ENCODE measurements around the gene CD300LG.

CD300LG gene

GRCh38 chr17:43832976-43833829 is 13.8 kb upstream of the CD300LG start, which contains the start of gene MPP3:
Gene MPP3, minus strand, starts transcription at chr17:43833146. Its CDS starts 1,240 bp downstream, at chr17:43831906.
- TF ChIP-seq EZH2phosphoT487 (IDR thresholded peaks at IDR 0.05; ENCODE audit: low read length) (no peak), EZH2 (optimal IDR thresholded peaks at IDR 0.05; ENCODE audit: low read depth, low read length) (no peak), CTCF (IDR thresholded peaks at IDR 0.05; ENCODE audit: low read length) (no peak)
- H3K9me2 ChIP-seq (replicated peaks; ENCODE audit: insufficient read depth, low read length), result no peaks in the 10 kb centered on the region
- peak within 1 kb of the TSS; percentile 72 for H3K4me2 ChIP-seq (ENCODE audit: low read depth, low read length)
- H3K27me3 ChIP-seq (replicated peaks; ENCODE audit: insufficient read depth, low read length), result peaks cover 83% of the 10 kb centered on the region
- no peaks in the 10 kb centered on the region for H3K79me2 ChIP-seq (ENCODE audit: low read length)
- no peaks in the 10 kb centered on the region for H4K20me1 ChIP-seq (ENCODE audit: insufficient read depth, low read length)
- no peaks in the 10 kb centered on the region for H3F3A ChIP-seq (ENCODE audit: insufficient read depth, low read length)
- H3K27ac ChIP-seq (ENCODE audit: low read length), result no peak within 1 kb of the TSS
- H3K9me3 ChIP-seq (replicated peaks; ENCODE audit: insufficient read depth, low read length), result no peaks in the 10 kb centered on the region
- H3K4me3 ChIP-seq (ENCODE audit: low read length), result peak within 1 kb of the TSS; percentile 48
- no peak within 1 kb of the TSS for H3K9ac ChIP-seq (ENCODE audit: low read length)
- H3K4me1 ChIP-seq (ENCODE audit: low read length), result no peaks in the 10 kb centered on the region
- DNase-seq, result peak; percentile 38
- no peaks in the 10 kb centered on the region for H3K36me3 ChIP-seq (replicated peaks; ENCODE audit: insufficient read depth, low read length)
- peak within 1 kb of the TSS; percentile 9; the same call in 1 of the 2 replicates for H2AFZ ChIP-seq (ENCODE audit: low read length)

- Histone ChIP-seq H2AFZ (ENCODE audit: low read length) (no peak overlapping the region), H3K9me3 (replicated peaks; ENCODE audit: insufficient read depth, low read length) (no peaks in the 10 kb centered on the region), H3K4me3 (ENCODE audit: low read length) (no peak overlapping the region), H3F3A (ENCODE audit: insufficient read depth, low read length) (no peaks in the 10 kb centered on the region), H3K4me2 (ENCODE audit: low read depth, low read length) (no peak overlapping the region), H3K9me2 (replicated peaks; ENCODE audit: insufficient read depth, low read length) (no peaks in the 10 kb centered on the region), H3K79me2 (ENCODE audit: low read length) (no peaks in the 10 kb centered on the region), H4K20me1 (ENCODE audit: insufficient read depth, low read length) (no peaks in the 10 kb centered on the region), H3K27me3 (replicated peaks; ENCODE audit: insufficient read depth, low read length) (peaks cover 80% of the 10 kb centered on the region), H3K4me1 (ENCODE audit: low read length) (no peaks in the 10 kb centered on the region), H3K9ac (ENCODE audit: low read length) (no peak overlapping the region), H3K36me3 (replicated peaks; ENCODE audit: insufficient read depth, low read length) (no peaks in the 10 kb centered on the region), H3K27ac (ENCODE audit: low read length) (no peak overlapping the region)
- DNase-seq, result no peak
- TF ChIP-seq EZH2 (optimal IDR thresholded peaks at IDR 0.05; ENCODE audit: low read depth, low read length) (no peak), EZH2phosphoT487 (IDR thresholded peaks at IDR 0.05; ENCODE audit: low read length) (no peak), CTCF (IDR thresholded peaks at IDR 0.05; ENCODE audit: low read length) (no peak)
Observed at GRCh38 chr17:43834106-43834505, 12.9 kb upstream of the CD300LG start.

- H3K9ac ChIP-seq (ENCODE audit: low read length), result no peak overlapping the region
- peaks cover 62% of the 10 kb centered on the region for H3K27me3 ChIP-seq (replicated peaks; ENCODE audit: insufficient read depth, low read length)
- no peaks in the 10 kb centered on the region for H3K9me2 ChIP-seq (replicated peaks; ENCODE audit: insufficient read depth, low read length)
- TF ChIP-seq EZH2phosphoT487 (IDR thresholded peaks at IDR 0.05; ENCODE audit: low read length) (no peak), EZH2 (optimal IDR thresholded peaks at IDR 0.05; ENCODE audit: low read depth, low read length) (no peak), CTCF (IDR thresholded peaks at IDR 0.05; ENCODE audit: low read length) (no peak)
- no peaks in the 10 kb centered on the region for H3K36me3 ChIP-seq (replicated peaks; ENCODE audit: insufficient read depth, low read length)
- no peak overlapping the region for H3K27ac ChIP-seq (ENCODE audit: low read length)
- H3K9me3 ChIP-seq (replicated peaks; ENCODE audit: insufficient read depth, low read length), result no peaks in the 10 kb centered on the region
- no peak overlapping the region for H3K4me3 ChIP-seq (ENCODE audit: low read length)
- DNase-seq, result no peak
- H2AFZ ChIP-seq (ENCODE audit: low read length), result no peak overlapping the region
- H3K4me1 ChIP-seq (ENCODE audit: low read length), result no peaks in the 10 kb centered on the region
- no peaks in the 10 kb centered on the region for H3F3A ChIP-seq (ENCODE audit: insufficient read depth, low read length)
- no peaks in the 10 kb centered on the region for H3K79me2 ChIP-seq (ENCODE audit: low read length)
- H4K20me1 ChIP-seq (ENCODE audit: insufficient read depth, low read length), result no peaks in the 10 kb centered on the region
- no peak overlapping the region for H3K4me2 ChIP-seq (ENCODE audit: low read depth, low read length)
Observed at GRCh38 chr17:43839670-43840108, 7.3 kb upstream of the CD300LG start.

Measured in MM.1S (cell line).